ENCODE data around the gene MORC3. TPM values are rescaled to one million over a fixed set of nuclear protein-coding genes. Genes with fewer than 3 reads are reported as not detected.
A peak's percentile ranks its signal among the peaks of the same experiment; 100 is the strongest.

Gene MORC3
- total and polyA plus RNA-seq, 9 of the 15 experiments (the other 6 are each of a cell fraction or from before 2014, with no cell fraction given): 12.7 to 53.7 (median 36.0) TPM

DNA sequence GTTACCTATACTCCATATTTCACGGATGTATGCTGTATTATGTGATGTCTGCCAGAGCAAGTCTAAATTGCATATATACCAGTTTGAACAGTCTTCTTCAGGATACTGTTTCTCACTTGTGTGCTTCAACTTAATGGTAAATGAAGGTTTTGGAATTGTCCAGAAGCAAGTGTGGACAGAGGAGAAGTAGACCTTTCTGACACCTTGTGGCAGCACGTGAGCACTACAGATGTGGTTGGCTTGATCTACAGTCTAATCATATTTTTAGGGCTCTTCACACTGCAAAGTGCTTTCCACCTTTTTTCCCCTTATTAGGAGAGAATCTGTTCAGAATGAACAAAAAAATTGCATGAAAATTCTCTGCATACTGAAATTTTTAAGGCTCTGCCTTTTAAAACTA is 10.9 kb downstream of the MORC3 start (continued):
- TF ChIP-seq RAD21 (CRISPR knock-in tag; conservative IDR thresholded peaks at IDR 0.05 in 1 of 2, IDR thresholded peaks at IDR 0.05 in 1 of 2) (peak; percentile 72 to 88), SMC3 (conservative IDR thresholded peaks at IDR 0.05; ENCODE audit: insufficient read depth, low read depth, low read length) (peak; percentile 80), XRCC4 (IDR thresholded peaks at IDR 0.05; ENCODE audit: extremely low read depth, insufficient read depth, insufficient read length) (no peak), BHLHE40 (IDR thresholded peaks at IDR 0.05; ENCODE audit: low read length) (peak; percentile 40; the same call in 1 of the 2 replicates), GATA2 (CRISPR knock-in tag; IDR thresholded peaks at IDR 0.05) (0 out of 2 replicates have a peak, but pooled peaks have one; percentile 18), SNRNP70 (optimal IDR thresholded peaks at IDR 0.05; ENCODE audit: low read depth, low read length) (no peak)
- TF ChIP-seq, protein P1, sequence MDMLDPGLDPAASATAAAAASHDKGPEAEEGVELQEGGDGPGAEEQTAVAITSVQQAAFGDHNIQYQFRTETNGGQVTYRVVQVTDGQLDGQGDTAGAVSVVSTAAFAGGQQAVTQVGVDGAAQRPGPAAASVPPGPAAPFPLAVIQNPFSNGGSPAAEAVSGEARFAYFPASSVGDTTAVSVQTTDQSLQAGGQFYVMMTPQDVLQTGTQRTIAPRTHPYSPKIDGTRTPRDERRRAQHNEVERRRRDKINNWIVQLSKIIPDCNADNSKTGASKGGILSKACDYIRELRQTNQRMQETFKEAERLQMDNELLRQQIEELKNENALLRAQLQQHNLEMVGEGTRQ (CRISPR knock-in tag; IDR thresholded peaks at IDR 0.05): no peak
- TF ChIP-seq, protein P2, sequence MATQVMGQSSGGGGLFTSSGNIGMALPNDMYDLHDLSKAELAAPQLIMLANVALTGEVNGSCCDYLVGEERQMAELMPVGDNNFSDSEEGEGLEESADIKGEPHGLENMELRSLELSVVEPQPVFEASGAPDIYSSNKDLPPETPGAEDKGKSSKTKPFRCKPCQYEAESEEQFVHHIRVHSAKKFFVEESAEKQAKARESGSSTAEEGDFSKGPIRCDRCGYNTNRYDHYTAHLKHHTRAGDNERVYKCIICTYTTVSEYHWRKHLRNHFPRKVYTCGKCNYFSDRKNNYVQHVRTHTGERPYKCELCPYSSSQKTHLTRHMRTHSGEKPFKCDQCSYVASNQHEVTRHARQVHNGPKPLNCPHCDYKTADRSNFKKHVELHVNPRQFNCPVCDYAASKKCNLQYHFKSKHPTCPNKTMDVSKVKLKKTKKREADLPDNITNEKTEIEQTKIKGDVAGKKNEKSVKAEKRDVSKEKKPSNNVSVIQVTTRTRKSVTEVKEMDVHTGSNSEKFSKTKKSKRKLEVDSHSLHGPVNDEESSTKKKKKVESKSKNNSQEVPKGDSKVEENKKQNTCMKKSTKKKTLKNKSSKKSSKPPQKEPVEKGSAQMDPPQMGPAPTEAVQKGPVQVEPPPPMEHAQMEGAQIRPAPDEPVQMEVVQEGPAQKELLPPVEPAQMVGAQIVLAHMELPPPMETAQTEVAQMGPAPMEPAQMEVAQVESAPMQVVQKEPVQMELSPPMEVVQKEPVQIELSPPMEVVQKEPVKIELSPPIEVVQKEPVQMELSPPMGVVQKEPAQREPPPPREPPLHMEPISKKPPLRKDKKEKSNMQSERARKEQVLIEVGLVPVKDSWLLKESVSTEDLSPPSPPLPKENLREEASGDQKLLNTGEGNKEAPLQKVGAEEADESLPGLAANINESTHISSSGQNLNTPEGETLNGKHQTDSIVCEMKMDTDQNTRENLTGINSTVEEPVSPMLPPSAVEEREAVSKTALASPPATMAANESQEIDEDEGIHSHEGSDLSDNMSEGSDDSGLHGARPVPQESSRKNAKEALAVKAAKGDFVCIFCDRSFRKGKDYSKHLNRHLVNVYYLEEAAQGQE (IDR thresholded peaks at IDR 0.05; ENCODE audit: borderline replicate concordance): peak; percentile 77
- TF ChIP-seq, protein P2 (CRISPR knock-in tag; IDR thresholded peaks at IDR 0.05; ENCODE audit: low read depth): no peak
